AG09309 (cell line): Measurements from ENCODE around the gene SLC2A4.
"Not testable (repeated sequence)": the region's sequence is repeated elsewhere in the genome, so short reads cannot be mapped to it uniquely, and the experiment has no call there.

Experiments
- DNase-seq: peaks from one replicate; pipeline ENCODE4 v3.0.0-alpha.2; 2010; ENCODE audit warnings: low read depth
- H3K4me3 ChIP-seq: 2 replicates; pipeline ENCODE4 v1.5.1; 2011; ENCODE audit warnings: mild to moderate bottlenecking, low read depth, low read length, moderate library complexity; ENCODE audit not compliant: control insufficient read depth
- CTCF ChIP-seq: IDR thresholded peaks from 2 replicates; pipeline ENCODE4 v1.5.1; 2011; ENCODE audit warnings: mild to moderate bottlenecking, low read depth, low read length, inconsistent platforms; ENCODE audit not compliant: insufficient read depth, control insufficient read depth; ENCODE audit errors: missing control alignments

Gene SLC2A4

DNA sequence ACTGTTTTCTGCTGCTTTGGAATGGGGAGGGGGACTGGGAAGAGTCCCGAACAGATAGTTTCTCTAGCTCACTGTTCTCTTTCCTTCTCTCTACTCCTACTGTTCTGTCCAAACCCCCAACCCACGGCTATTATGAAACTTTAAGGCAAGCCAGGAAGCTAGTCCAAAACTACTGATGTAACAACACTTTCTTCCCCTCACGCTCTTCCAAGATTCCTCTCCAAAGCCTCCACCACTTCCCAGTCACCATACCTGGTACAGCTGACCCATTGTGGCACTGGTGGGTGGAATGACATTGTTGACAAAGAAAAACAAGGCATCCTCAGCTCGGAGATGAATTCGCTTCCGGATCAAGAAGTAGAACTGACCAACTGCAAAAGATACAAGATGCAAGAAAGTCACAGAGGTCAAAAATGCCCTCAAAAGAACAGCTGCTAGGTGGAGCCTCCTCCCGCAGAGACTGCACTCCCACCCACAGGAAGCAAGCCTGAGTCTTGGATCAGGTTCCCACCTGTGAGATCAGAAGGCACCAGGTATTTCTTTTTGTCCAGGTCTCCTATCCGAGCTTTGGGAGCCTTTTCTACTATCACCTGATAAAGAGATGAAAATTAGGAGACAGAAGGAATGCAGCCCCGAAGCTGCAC is 40.3 kb upstream of the SLC2A4 start:
- peak overlapping the region; percentile 67 for H3K4me3 ChIP-seq
- no peak for DNase-seq
- no peak for TF ChIP-seq CTCF

DNA sequence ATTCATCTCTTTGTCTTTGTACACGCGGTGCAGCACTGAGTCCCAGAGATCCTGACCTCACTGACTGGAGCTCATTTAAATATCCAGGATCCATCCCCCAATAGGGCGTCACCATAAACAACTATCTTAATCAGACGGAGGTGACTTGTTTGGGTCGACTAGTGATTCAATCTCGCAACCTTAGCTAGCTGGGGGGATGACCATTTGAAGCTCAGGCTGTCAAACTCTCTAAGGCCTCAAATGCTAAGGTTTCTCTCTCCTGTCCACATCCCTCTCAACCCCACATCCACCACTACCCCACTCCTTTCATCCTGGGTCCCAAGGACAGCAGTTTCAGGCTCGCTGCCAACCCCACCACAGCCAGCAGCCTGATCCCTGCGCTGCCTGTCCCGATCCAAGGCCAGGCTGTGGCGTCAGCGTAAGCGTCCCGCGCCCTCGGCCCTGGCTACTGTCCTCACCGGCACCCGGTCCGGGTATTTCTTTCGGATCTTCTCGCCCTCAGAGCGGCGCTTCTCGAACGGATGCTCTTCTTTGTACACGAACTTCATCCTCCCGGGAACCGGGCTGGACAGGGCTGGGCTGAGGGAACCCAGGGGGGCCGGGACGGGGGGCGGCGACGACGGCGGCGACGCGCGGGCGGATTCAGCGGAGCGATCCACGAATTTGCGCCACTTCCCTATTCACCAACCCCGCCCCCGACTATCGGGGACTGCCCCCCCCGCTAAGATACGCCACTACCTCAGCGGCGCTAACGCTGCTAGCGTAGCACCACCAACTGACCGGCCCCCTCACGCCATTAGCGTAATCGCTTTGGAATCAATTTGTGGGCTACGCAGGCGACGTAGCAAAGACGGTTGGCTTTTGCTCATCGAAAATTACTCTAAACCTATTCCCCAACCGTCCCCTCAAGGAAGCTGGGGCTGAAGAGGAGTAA is 39.5 kb upstream of the SLC2A4 start, which contains the start of gene GABARAP:
GABARAP (minus strand) TSS at position 667 of the 934 bp plus-strand sequence; CDS start at position 548, 119 bp downstream.
- H3K4me3 ChIP-seq = peak within 1 kb of the TSS; percentile 67
- DNase-seq = peak; percentile 71
- TF ChIP-seq CTCF = no peak

DNA sequence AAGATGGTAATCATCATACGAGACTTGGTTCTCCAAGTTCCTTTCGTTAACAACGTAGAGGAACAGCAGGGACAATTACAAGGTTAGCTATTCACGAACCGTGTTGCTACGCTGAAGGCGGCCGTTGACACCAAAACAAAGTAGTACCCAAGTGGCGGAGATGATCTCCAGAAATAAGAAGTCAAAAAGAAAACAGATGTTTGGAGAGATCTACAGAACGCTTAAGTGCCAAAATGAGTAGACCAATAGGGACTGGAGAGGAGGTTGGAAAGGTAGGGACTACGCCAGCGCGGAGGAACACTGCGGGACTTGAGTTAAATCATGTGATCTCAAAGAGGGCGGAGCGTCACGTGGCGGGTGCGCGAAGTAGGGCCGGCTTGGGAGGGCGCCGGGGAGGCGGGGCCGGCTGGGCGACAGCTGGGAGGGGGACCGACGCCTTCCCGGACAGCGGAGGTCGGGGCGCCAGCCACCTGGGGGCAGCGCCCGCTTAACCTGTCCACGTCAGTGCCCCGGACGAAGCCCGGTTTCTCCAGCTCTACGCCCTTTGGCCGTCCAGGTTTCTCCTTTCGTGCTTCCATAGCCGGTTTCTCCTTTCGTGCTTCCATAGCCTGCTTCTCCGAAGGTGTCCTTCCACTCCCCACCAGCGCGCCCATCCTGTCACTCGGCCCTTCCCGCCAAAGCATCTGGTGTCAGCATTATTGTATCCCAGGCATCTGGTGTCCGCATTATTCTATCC is 38.6 kb upstream of the SLC2A4 start:
- H3K4me3 ChIP-seq = peak overlapping the region; percentile 67
- DNase-seq = peak; percentile 87
- TF ChIP-seq CTCF = no peak

GRCh38 chr17:7243453-7243729 is 38.1 kb upstream of the SLC2A4 start:
- no peak for TF ChIP-seq CTCF

GRCh38 chr17:7243838-7244237 is 37.7 kb upstream of the SLC2A4 start:
- DNase-seq, H3K4me3 ChIP-seq: not testable (repeated sequence)

More at GRCh38 chr17:7243453-7243729, 38.1 kb upstream of the SLC2A4 start:
- H3K4me3 ChIP-seq = peak overlapping the region; percentile 67
- no peak for DNase-seq

GRCh38 chr17:7246779-7247178 is 34.7 kb upstream of the SLC2A4 start:
- no peak for TF ChIP-seq CTCF
- no peak overlapping the region for H3K4me3 ChIP-seq
- no peak for DNase-seq
